Measurements from ENCODE around the gene DHX58. TPM values are rescaled to one million over a fixed set of nuclear protein-coding genes. Genes with fewer than 3 reads are reported as not detected.

The DHX58 gene
- total and polyA plus RNA-seq, 2 of the 4 experiments (the other 2 are of a cell fraction) = 1.1 to 2.8 TPM

- CTCF ChIA-PET = no interaction called here
- 0 out of 2 replicates have a peak, but pooled peaks have one; percentile 1 for TF ChIP-seq CEBPB (IDR thresholded peaks at IDR 0.05; ENCODE audit: low read depth, low read length)
- TF ChIP-seq BHLHE40 (IDR thresholded peaks at IDR 0.05; ENCODE audit: low read depth, low read length) = peak; percentile 76
- peak; percentile 74; the same call in 1 of the 2 replicates for TF ChIP-seq MXI1 (IDR thresholded peaks at IDR 0.05; ENCODE audit: borderline replicate concordance, low read depth, low read length)
- TF ChIP-seq USF2 (IDR thresholded peaks at IDR 0.05; ENCODE audit: low read depth, low read length) = peak; percentile 81
- TF ChIP-seq FOS (IDR thresholded peaks at IDR 0.05; ENCODE audit: low read depth, low read length) = no peak
- no peak for TF ChIP-seq MAFK (IDR thresholded peaks at IDR 0.05; ENCODE audit: low read depth, low read length)
- peak; percentile 33; the same call in 1 of the 2 replicates for TF ChIP-seq MAZ (IDR thresholded peaks at IDR 0.05; ENCODE audit: borderline replicate concordance, low read depth, low read length)
- no peak for TF ChIP-seq CHD1 (IDR thresholded peaks at IDR 0.05; ENCODE audit: low read depth, low read length)
- TF ChIP-seq SMC3 (IDR thresholded peaks at IDR 0.05; ENCODE audit: low read depth, low read length) = no peak
These were observed 20.4 kb upstream of the DHX58 start for GRCh38 chr17:42132941-42133340.

More at GRCh38 chr17:42132941-42133340, 20.4 kb upstream of the DHX58 start:
- peaks cover 49 to 92% of the 10 kb centered on the region in 2 experiments for H3K79me1 ChIP-seq (ENCODE audit: low read depth in 1 of 2, low read length in 2 of 2)
- H2BK15ac ChIP-seq (ENCODE audit: low read depth, low read length) = no peak overlapping the region
- H2AK9ac ChIP-seq (replicated peaks; ENCODE audit: low read depth, low read length, poor library complexity) = no peak overlapping the region
- peak; percentile 88 for ATAC-seq (ENCODE audit: low read depth)
- in situ Hi-C loops (cut with MboI; ENCODE audit: low sequenced_read_pairs) = no loop called here
- peaks cover 28% of the 10 kb centered on the region for H3K36me3 ChIP-seq (ENCODE audit: control insufficient read depth, insufficient read depth, low read length)
- H3K56ac ChIP-seq (ENCODE audit: extremely low read depth, insufficient read depth, low read length) = no peak overlapping the region
- no peak overlapping the region for H2AFZ ChIP-seq (replicated peaks; ENCODE audit: low read length, poor library complexity)
- peak overlapping the region; percentile 6; the same call in 1 of the 2 replicates for H3K4me2 ChIP-seq (ENCODE audit: low read depth, low read length)
- no peak overlapping the region for H3K23ac ChIP-seq (ENCODE audit: low read depth, low read length)
- H3K4me3 ChIP-seq (ENCODE audit: insufficient read depth, low read depth, low read length) = no peak overlapping the region
- WGBS, 2 experiments (ENCODE audit: extremely low coverage in 2 of 2, insufficient read length in 1 of 2) = 80% methylated on average over 1 of the region's 3 CpGs; no CpG with 5 or more reads in 1 of the 2 experiments
- dilution Hi-C loops (cut with HindIII; ENCODE audit: low sequenced_read_pairs, unreplicated experiment) = no loop called here
- H2BK5ac ChIP-seq (ENCODE audit: low read depth, low read length, poor library complexity, severe bottlenecking) = peak overlapping the region; percentile 69
- H3K27me3 ChIP-seq (ENCODE audit: control insufficient read depth, insufficient read depth, low read length) = no peaks in the 10 kb centered on the region
- DNase-seq = peak; percentile 81
- no peaks in the 10 kb centered on the region for H3K9me3 ChIP-seq (ENCODE audit: control insufficient read depth, insufficient read depth, low read length)
- H4K20me1 ChIP-seq (ENCODE audit: insufficient read depth, low read length) = peaks cover 65% of the 10 kb centered on the region
- intact Hi-C loops (cut with micrococcal nuclease) = loop anchor here (10.0 kb wide), 1 partner anchor 392 kb away; no protein-coding TSS in a partner anchor
- peaks cover 27% of the 10 kb centered on the region for H3K4me1 ChIP-seq (ENCODE audit: control insufficient read depth, insufficient read depth, low read length)
- peak overlapping the region; percentile 68; the same call in 1 of the 2 replicates for H2AK5ac ChIP-seq (ENCODE audit: low read depth, low read length)
- peaks cover 52% of the 10 kb centered on the region for H3K9me1 ChIP-seq (ENCODE audit: insufficient read depth, low read length)
- H3K4ac ChIP-seq (ENCODE audit: low read depth, low read length) = peak overlapping the region; percentile 54; the same call in 1 of the 2 replicates
- no peak overlapping the region for H2BK20ac ChIP-seq (ENCODE audit: low read depth, low read length)
- no peak overlapping the region for H4K8ac ChIP-seq (ENCODE audit: low read depth in 2 of 2, low read length in 2 of 2)
- POLR2A ChIA-PET (ENCODE audit: unreplicated experiment) = no interaction called here
- H3K27ac ChIP-seq (ENCODE audit: insufficient read depth, low read length) = 0 out of 2 replicates have a peak overlapping the region, but pooled peaks have one; percentile 41
- no TSS peak for BruUV-seq (replicated peaks)
- no peak overlapping the region; the same call in 1 of the 2 replicates for H3K14ac ChIP-seq (replicated peaks; ENCODE audit: low read depth, low read length)
- no peak overlapping the region for H4K91ac ChIP-seq (ENCODE audit: insufficient read depth, low read depth, low read length)
- no peak overlapping the region for H2BK120ac ChIP-seq (ENCODE audit: low read depth, low read length)
- H4K5ac ChIP-seq (ENCODE audit: low read depth, low read length) = no peak overlapping the region
- H3K9ac ChIP-seq (ENCODE audit: low read depth, low read length) = no peak overlapping the region
- no peak overlapping the region for H3K18ac ChIP-seq (ENCODE audit: low read depth, low read length)
